Keratinocyte (primary cell): ENCODE measurements around the gene R3HDM2. TPM values are rescaled to one million over a fixed set of nuclear protein-coding genes. Genes with fewer than 3 reads are reported as not detected.

Experiments
- DNase-seq: peaks from one replicate; pipeline ENCODE4 v3.0.0-alpha.2; 2011; ENCODE audit warnings: low read depth, missing footprints, low spot score
- FAIRE-seq: peaks from 2 replicates; lab custom pipeline; 2011; peaks lifted over from hg19 to GRCh38; lab: Jason Lieb, UNC
- H2AFZ ChIP-seq: 2 replicates; pipeline ENCODE4 v1.6.0; 2012; ENCODE audit warnings: low read length, control low read depth, inconsistent platforms; ENCODE audit not compliant: control insufficient read depth
- H3K27ac ChIP-seq: 2 replicates; pipeline ENCODE4 v1.5.1; 2011; ENCODE audit warnings: low read length; ENCODE audit not compliant: control insufficient read depth, insufficient read depth
- H3K27me3 ChIP-seq: 3 replicates; pipeline ENCODE4 v1.6.0; 2011; ENCODE audit warnings: low read length; ENCODE audit not compliant: control insufficient read depth, insufficient read depth; ENCODE audit errors: extremely low read depth
- H3K36me3 ChIP-seq, 2 experiments: 2 replicates in 1 of 2; 3 replicates in 1 of 2; pipeline ENCODE4 v1.5.1; 2011; ENCODE audit warnings: low read length in 2 of 2, mild to moderate bottlenecking in 1 of 2; ENCODE audit not compliant: control insufficient read depth in 2 of 2, insufficient read depth in 2 of 2; ENCODE audit errors: extremely low read depth in 1 of 2
- H3K4me1 ChIP-seq: 3 replicates; pipeline ENCODE4 v1.5.1; 2011; ENCODE audit warnings: low read length; ENCODE audit not compliant: control insufficient read depth, insufficient read depth; ENCODE audit errors: extremely low read depth
- H3K4me2 ChIP-seq: 3 replicates; pipeline ENCODE4 v1.6.0; 2011; ENCODE audit warnings: low read depth, low read length; ENCODE audit not compliant: control insufficient read depth, insufficient read depth; ENCODE audit errors: extremely low read depth
- H3K4me3 ChIP-seq, 3 experiments: fragments of 200-600 bp in 1 of 3; sonication (generic) in 1 of 3; 2 replicates in 2 of 3; 3 replicates in 1 of 3; pipeline ENCODE4 v1.5.1; 2011 to 2016; ENCODE audit warnings: low read length in 3 of 3, mild to moderate bottlenecking in 3 of 3, control low read depth in 2 of 3, inconsistent platforms in 1 of 3, low read depth in 1 of 3, mixed read lengths in 1 of 3, mixed run types in 1 of 3, moderate library complexity in 1 of 3; ENCODE audit not compliant: control insufficient read depth in 2 of 3, insufficient read depth in 2 of 3; ENCODE audit errors: extremely low read depth in 1 of 3
- H3K79me2 ChIP-seq: 2 replicates; pipeline ENCODE4 v1.6.0; 2012; ENCODE audit warnings: low read length; ENCODE audit not compliant: control insufficient read depth, insufficient read depth
- H3K9ac ChIP-seq: 3 replicates; pipeline ENCODE4 v1.6.0; 2011; ENCODE audit warnings: low read length; ENCODE audit not compliant: control insufficient read depth, insufficient read depth; ENCODE audit errors: extremely low read depth
- H3K9me1 ChIP-seq: 3 replicates; pipeline ENCODE4 v1.6.0; 2011; ENCODE audit warnings: low read length; ENCODE audit not compliant: control insufficient read depth, insufficient read depth; ENCODE audit errors: extremely low read depth
- H3K9me3 ChIP-seq: 2 replicates; pipeline ENCODE4 v1.5.1; 2012; ENCODE audit warnings: low read depth, low read length; ENCODE audit not compliant: control insufficient read depth
- H4K20me1 ChIP-seq: 3 replicates; pipeline ENCODE4 v1.6.0; 2011; ENCODE audit warnings: low read length; ENCODE audit not compliant: control insufficient read depth, insufficient read depth; ENCODE audit errors: extremely low read depth
- CTCF ChIP-seq, 3 experiments: IDR thresholded peaks in 1 of 3; conservative IDR thresholded peaks in 1 of 3; optimal IDR thresholded peaks in 1 of 3; 2 replicates in 2 of 3; 3 replicates in 1 of 3; pipeline versions ENCODE3 to v1.5.1; 2011; ENCODE audit warnings: low read length in 3 of 3, mild to moderate bottlenecking in 3 of 3, moderate library complexity in 2 of 3, control low read depth in 1 of 3, inconsistent platforms in 1 of 3; ENCODE audit not compliant: insufficient read depth in 2 of 3; ENCODE audit errors: extremely low read depth in 1 of 3
- EZH2 ChIP-seq: IDR thresholded peaks from one replicate; pipeline ENCODE4 v1.6.1; 2012; ENCODE audit warnings: inconsistent platforms, mild to moderate bottlenecking, low read length, moderate library complexity
- dilution Hi-C: fragments of 300-500 bp; cut with MboI; formaldehyde crosslinking; loops from one replicate; pipeline ENCODE4 v1.7.0; 2020; ENCODE audit warnings: low sequenced_read_pairs; ENCODE audit not compliant: extremely low pct_ligation_motif_present
- polyA plus RNA-seq, 5 experiments: library from polyadenylated mRNA; depleted of rRNA in 3 of 5; stranded (reverse) in 3 of 5; stranded (forward) in 1 of 5; unstranded in 1 of 5; fragments of >200 nt; gene quantifications; 1 replicate in 1 of 5; 2 replicates in 3 of 5; 3 replicates in 1 of 5; pipeline versions ENCODE4 v1.2.1 to v1.2.3, GENCODE V29; 2011 to 2012; ENCODE audit warnings: missing spikeins in 2 of 5, low read depth in 1 of 5, low replicate concordance in 1 of 5

R3HDM2 gene
- polyA plus RNA-seq, 1 donor (not counting 4 experiments of a cell fraction or from before 2014, with no cell fraction given), result 11.1 TPM

- no peak overlapping the region for H2AFZ ChIP-seq
- H3K27me3 ChIP-seq, result peaks cover 61% of the 10 kb centered on the region
- DNase-seq (no peak), FAIRE-seq (no peak)
- no peak overlapping the region for H3K27ac ChIP-seq
- no peaks in the 10 kb centered on the region for H4K20me1 ChIP-seq
- dilution Hi-C loops, result no loop called here
- no peaks in the 10 kb centered on the region for H3K36me3 ChIP-seq
- H3K79me2 ChIP-seq, result no peaks in the 10 kb centered on the region
- no peak overlapping the region for H3K4me3 ChIP-seq
- H3K9ac ChIP-seq, result no peak overlapping the region
- TF ChIP-seq CTCF (optimal IDR thresholded peaks at IDR 0.05 in 1 of 3, IDR thresholded peaks at IDR 0.05 in 1 of 3, conservative IDR thresholded peaks at IDR 0.05 in 1 of 3; ENCODE audit: extremely low read depth in 1 of 3, insufficient read depth in 2 of 3, low read length in 3 of 3), result no peak
- no peaks in the 10 kb centered on the region for H3K9me3 ChIP-seq
- no peaks in the 10 kb centered on the region for H3K4me1 ChIP-seq
- H3K4me2 ChIP-seq, result no peak overlapping the region
- H3K9me1 ChIP-seq, result no peaks in the 10 kb centered on the region
Measured at GRCh38 chr12:57467915-57468314, 37.1 kb upstream of the R3HDM2 start.

- Histone ChIP-seq H3K4me3 (no peak overlapping the region), H3K9me3 (no peaks in the 10 kb centered on the region), H3K4me1 (peaks cover 3% of the 10 kb centered on the region), H3K4me2 (no peak overlapping the region), H3K9me1 (no peaks in the 10 kb centered on the region), H3K9ac (no peak overlapping the region), H3K36me3 (no peaks in the 10 kb centered on the region), H3K27me3 (peaks cover 55% of the 10 kb centered on the region), H3K27ac (no peak overlapping the region), H3K79me2 (no peaks in the 10 kb centered on the region), H2AFZ (no peak overlapping the region), H4K20me1 (no peaks in the 10 kb centered on the region)
- DNase-seq, result no peak
- TF ChIP-seq EZH2, result no peak
- TF ChIP-seq CTCF (optimal IDR thresholded peaks at IDR 0.05 in 1 of 3, IDR thresholded peaks at IDR 0.05 in 1 of 3, conservative IDR thresholded peaks at IDR 0.05 in 1 of 3; ENCODE audit: extremely low read depth in 1 of 3, insufficient read depth in 2 of 3, low read length in 3 of 3), result no peak
- dilution Hi-C loops, result no loop called here
- FAIRE-seq, result no peak
Measured at GRCh38 chr12:57467212-57467874, 36.5 kb upstream of the R3HDM2 start.
